Cardiac muscle cell (in vitro differentiated cells and primary cell): ENCODE results near the gene PCDHGC3. TPM values are rescaled to one million over a fixed set of nuclear protein-coding genes. Genes with fewer than 3 reads are reported as not detected.

Experiments
- DNase-seq, 2 donors: peaks; one replicate each; pipeline versions ENCODE4 v3.0.0 to v3.0.0-alpha.2; 2010 to 2017; ENCODE audit warnings: low read depth in 1 of 2, low spot score in 1 of 2
- H3K27ac ChIP-seq: fragments of 200-600 bp; sonication (generic); 2 replicates; pipeline ENCODE4 v1.5.1; 2016
- H3K27me3 ChIP-seq: fragments of 200-600 bp; sonication (generic); 2 replicates; pipeline ENCODE4 v1.6.0; 2016; ENCODE audit warnings: control low read depth
- H3K36me3 ChIP-seq: fragments of 200-600 bp; sonication (generic); 2 replicates; pipeline ENCODE4 v1.5.1; 2016; ENCODE audit warnings: control low read depth
- H3K4me1 ChIP-seq: fragments of 200-600 bp; sonication (generic); 2 replicates; pipeline ENCODE4 v1.8.1; 2017; ENCODE audit warnings: low read depth, mild to moderate bottlenecking, mixed run types
- H3K4me3 ChIP-seq: fragments of 200-600 bp; sonication (generic); 2 replicates; pipeline ENCODE4 v1.5.1; 2016; ENCODE audit warnings: mild to moderate bottlenecking
- H3K9me3 ChIP-seq: fragments of 200-600 bp; sonication (generic); 2 replicates; pipeline ENCODE4 v1.5.1; 2017; ENCODE audit warnings: low read depth, mild to moderate bottlenecking, control low read depth
- polyA plus RNA-seq: library from polyadenylated mRNA; unstranded; fragments of >200 nt; fragmentation: Nextera tagmentation; extraction: Ambion mirVana; gene quantifications from 2 replicates; pipeline ENCODE4 v1.2.1, GENCODE V29; 2016
- total RNA-seq: library from RNA; depleted of rRNA; stranded (reverse); fragments of >200 nt; gene quantifications from 2 replicates; pipeline ENCODE4 v1.2.3, GENCODE V29; 2016
- TF ChIP-seq, protein P1 (sequence below): IDR thresholded peaks from 2 replicates; pipeline ENCODE4 v1.5.1; 2012; ENCODE audit warnings: low read depth, mild to moderate bottlenecking, low read length

The PCDHGC3 gene
- total and polyA plus RNA-seq, 2 experiments from 2014 or later, result 23.0 to 29.9 TPM

DNA sequence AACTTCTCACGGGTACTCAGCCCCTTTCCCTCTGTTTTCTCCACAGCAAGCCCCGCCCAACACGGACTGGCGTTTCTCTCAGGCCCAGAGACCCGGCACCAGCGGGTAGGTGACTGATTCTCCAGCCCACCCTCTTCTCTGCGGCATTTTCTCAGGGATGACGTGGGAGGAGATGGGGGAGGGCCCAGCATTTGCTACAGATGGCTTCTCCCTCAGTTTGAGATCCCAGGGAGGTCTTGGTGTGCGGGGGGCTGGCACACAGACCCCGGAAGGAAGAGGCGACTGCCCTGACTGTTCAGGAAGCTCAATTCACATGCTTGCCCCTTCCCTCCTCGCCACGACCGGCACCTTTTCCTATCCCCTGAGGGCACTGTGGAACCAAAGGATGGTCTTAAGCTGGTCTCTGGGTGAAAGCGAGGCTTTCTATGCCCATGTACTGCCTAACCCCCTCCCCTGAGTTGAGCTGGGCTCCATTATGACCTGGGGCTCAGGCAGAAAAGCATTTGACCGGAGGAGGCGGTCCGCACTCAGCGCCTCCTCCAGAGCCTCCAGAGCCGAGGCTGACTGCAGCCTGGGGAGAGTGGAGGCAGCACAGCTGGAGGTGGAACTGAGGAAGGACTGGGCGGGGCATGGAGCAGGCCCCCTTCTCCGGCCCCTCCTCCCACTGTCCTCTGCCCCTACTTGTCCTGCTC, 19.1 kb downstream of the PCDHGC3 start:
- Histone ChIP-seq H3K9me3 (no peaks in the 10 kb centered on the region), H3K4me1 (peaks cover 7% of the 10 kb centered on the region), H3K4me3 (no peak overlapping the region), H3K36me3 (no peaks in the 10 kb centered on the region), H3K27ac (no peak overlapping the region), H3K27me3 (peaks cover 35% of the 10 kb centered on the region)
- no peak for DNase-seq
- TF ChIP-seq, protein P1, sequence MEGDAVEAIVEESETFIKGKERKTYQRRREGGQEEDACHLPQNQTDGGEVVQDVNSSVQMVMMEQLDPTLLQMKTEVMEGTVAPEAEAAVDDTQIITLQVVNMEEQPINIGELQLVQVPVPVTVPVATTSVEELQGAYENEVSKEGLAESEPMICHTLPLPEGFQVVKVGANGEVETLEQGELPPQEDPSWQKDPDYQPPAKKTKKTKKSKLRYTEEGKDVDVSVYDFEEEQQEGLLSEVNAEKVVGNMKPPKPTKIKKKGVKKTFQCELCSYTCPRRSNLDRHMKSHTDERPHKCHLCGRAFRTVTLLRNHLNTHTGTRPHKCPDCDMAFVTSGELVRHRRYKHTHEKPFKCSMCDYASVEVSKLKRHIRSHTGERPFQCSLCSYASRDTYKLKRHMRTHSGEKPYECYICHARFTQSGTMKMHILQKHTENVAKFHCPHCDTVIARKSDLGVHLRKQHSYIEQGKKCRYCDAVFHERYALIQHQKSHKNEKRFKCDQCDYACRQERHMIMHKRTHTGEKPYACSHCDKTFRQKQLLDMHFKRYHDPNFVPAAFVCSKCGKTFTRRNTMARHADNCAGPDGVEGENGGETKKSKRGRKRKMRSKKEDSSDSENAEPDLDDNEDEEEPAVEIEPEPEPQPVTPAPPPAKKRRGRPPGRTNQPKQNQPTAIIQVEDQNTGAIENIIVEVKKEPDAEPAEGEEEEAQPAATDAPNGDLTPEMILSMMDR, result no peak

GRCh38 chr5:141495453-141495811, 19.7 kb downstream of the PCDHGC3 start:
- H3K9me3 ChIP-seq, result no peaks in the 10 kb centered on the region
- H3K27ac ChIP-seq, result no peak overlapping the region
- DNase-seq, result no peak
- H3K27me3 ChIP-seq, result peaks cover 30% of the 10 kb centered on the region
- H3K4me1 ChIP-seq, result peaks cover 7% of the 10 kb centered on the region
- H3K4me3 ChIP-seq, result no peak overlapping the region
- TF ChIP-seq, protein P1, result no peak
- H3K36me3 ChIP-seq, result no peaks in the 10 kb centered on the region

- TF ChIP-seq, protein P1, result no peak
- Histone ChIP-seq H3K4me1 (peaks cover 7% of the 10 kb centered on the region), H3K27me3 (peaks cover 24% of the 10 kb centered on the region), H3K27ac (no peak overlapping the region), H3K36me3 (no peaks in the 10 kb centered on the region), H3K4me3 (no peak overlapping the region), H3K9me3 (no peaks in the 10 kb centered on the region)
- peak in 1 of 2 donors; percentile 82 for DNase-seq
These were observed 20.3 kb downstream of the PCDHGC3 start for GRCh38 chr5:141496038-141496437.

- DNase-seq, result no peak
- Histone ChIP-seq H3K9me3 (no peaks in the 10 kb centered on the region), H3K36me3 (no peaks in the 10 kb centered on the region), H3K27me3 (no peaks in the 10 kb centered on the region), H3K4me1 (no peaks in the 10 kb centered on the region), H3K27ac (no peak overlapping the region), H3K4me3 (no peak overlapping the region)
- TF ChIP-seq, protein P1, result no peak
These were observed 26.0 kb downstream of the PCDHGC3 start for GRCh38 chr5:141501761-141502160.

DNA sequence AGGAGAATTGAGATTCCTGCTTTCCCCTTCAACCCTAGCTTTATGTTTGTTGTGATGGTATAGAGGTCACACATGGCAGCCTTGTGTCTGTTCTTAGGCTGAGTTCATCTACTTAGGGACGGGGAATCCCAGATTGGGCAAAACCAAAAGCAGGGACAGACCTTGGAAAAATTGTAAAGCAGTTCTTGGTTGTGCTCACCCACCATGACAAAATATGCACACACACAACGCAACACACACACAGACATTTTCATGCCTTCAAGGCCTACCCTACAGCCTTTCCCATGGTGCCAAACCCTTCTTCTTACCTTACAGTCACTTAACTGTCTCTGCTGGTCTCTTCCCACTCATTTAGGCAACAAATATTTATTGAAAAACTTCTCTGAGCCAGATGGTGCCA, 27.9 kb downstream of the PCDHGC3 start:
- Histone ChIP-seq H3K36me3 (no peaks in the 10 kb centered on the region), H3K4me3 (no peak overlapping the region), H3K27me3 (no peaks in the 10 kb centered on the region), H3K4me1 (peaks cover 10% of the 10 kb centered on the region), H3K9me3 (no peaks in the 10 kb centered on the region), H3K27ac (no peak overlapping the region)
- TF ChIP-seq, protein P1, result no peak
- DNase-seq, result no peak
